Chondrocyte (in vitro differentiated cells): ENCODE data around the gene C22orf39. TPM values are rescaled to one million over a fixed set of nuclear protein-coding genes. Genes with fewer than 3 reads are reported as not detected.
A peak's percentile ranks its signal among the peaks of the same experiment; 100 is the strongest.

Experiments used
- DNase-seq: peaks from one replicate; pipeline ENCODE4 v3.0.0; 2021; ENCODE audit warnings: mixed read lengths, low spot score
- H3K27ac Mint-ChIP-seq: one replicate; pipeline ENCODE4 v1.8.0; 2021; ENCODE audit warnings: mild to moderate bottlenecking, moderate library complexity, mixed read lengths; ENCODE audit not compliant: unreplicated experiment
- H3K27me3 Mint-ChIP-seq: 2 replicates; pipeline ENCODE4 v1.8.0; 2021; ENCODE audit warnings: low read depth, mixed read lengths
- H3K36me3 Mint-ChIP-seq: 2 replicates; pipeline ENCODE4 v1.8.0; 2021; ENCODE audit warnings: low read depth, mixed read lengths
- H3K4me1 Mint-ChIP-seq: 2 replicates; pipeline ENCODE4 v1.8.0; 2021; ENCODE audit warnings: low read depth, mild to moderate bottlenecking, mixed read lengths
- H3K4me3 Mint-ChIP-seq: one replicate; pipeline ENCODE4 v1.8.0; 2021; ENCODE audit warnings: mild to moderate bottlenecking, moderate library complexity, mixed read lengths; ENCODE audit not compliant: unreplicated experiment
- H3K9me3 Mint-ChIP-seq: 2 replicates; pipeline ENCODE4 v1.8.0; 2021; ENCODE audit warnings: low read depth, mixed read lengths
- CTCF ChIP-seq: fragments of 200-600 bp; sonication (generic); IDR thresholded peaks from 2 replicates; pipeline ENCODE4 v1.5.0; 2021; ENCODE audit warnings: antibody characterized with exemption, mild to moderate bottlenecking, moderate library complexity
- total RNA-seq: library from RNA; stranded (reverse); gene quantifications from 3 replicates; pipeline ENCODE4 v1.2.1, GENCODE V29; 2021

Gene C22orf39
- total RNA-seq, 1 donor from 2014 or later: 18.4 TPM

GRCh38 chr22:19466848-19467752 is 19.6 kb upstream of the C22orf39 start:
- H3K36me3 Mint-ChIP-seq: peaks cover 47% of the 10 kb centered on the region
- H3K4me3 Mint-ChIP-seq: no peak overlapping the region
- H3K27ac Mint-ChIP-seq: no peak overlapping the region
- no peaks in the 10 kb centered on the region for H3K4me1 Mint-ChIP-seq
- no peak for DNase-seq
- no peak for TF ChIP-seq CTCF
- H3K9me3 Mint-ChIP-seq: no peaks in the 10 kb centered on the region
- no peaks in the 10 kb centered on the region for H3K27me3 Mint-ChIP-seq

- no peak for DNase-seq
- Mint-ChIP-seq H3K9me3 (no peaks in the 10 kb centered on the region), H3K4me3 (no peak overlapping the region), H3K27ac (no peak overlapping the region), H3K36me3 (peaks cover 43% of the 10 kb centered on the region), H3K27me3 (no peaks in the 10 kb centered on the region), H3K4me1 (no peaks in the 10 kb centered on the region)
- TF ChIP-seq CTCF: no peak
Observed at GRCh38 chr22:19466126-19466716, 18.7 kb upstream of the C22orf39 start.

- DNase-seq: no peak
- no peak for TF ChIP-seq CTCF
- H3K27ac Mint-ChIP-seq: no peak overlapping the region
- H3K4me1 Mint-ChIP-seq: no peaks in the 10 kb centered on the region
- no peaks in the 10 kb centered on the region for H3K27me3 Mint-ChIP-seq
- H3K4me3 Mint-ChIP-seq: no peak overlapping the region
- H3K36me3 Mint-ChIP-seq: peaks cover 35% of the 10 kb centered on the region
- H3K9me3 Mint-ChIP-seq: no peaks in the 10 kb centered on the region
Observed at GRCh38 chr22:19464975-19465374, 17.5 kb upstream of the C22orf39 start.

GRCh38 chr22:19464546-19464945 is 17.0 kb upstream of the C22orf39 start:
- Mint-ChIP-seq H3K9me3 (no peaks in the 10 kb centered on the region), H3K4me1 (no peaks in the 10 kb centered on the region), H3K4me3 (no peak overlapping the region), H3K27ac (no peak overlapping the region), H3K36me3 (peaks cover 33% of the 10 kb centered on the region), H3K27me3 (no peaks in the 10 kb centered on the region)
- no peak for DNase-seq
- TF ChIP-seq CTCF: no peak

- peak overlapping the region; percentile 57 for H3K27ac Mint-ChIP-seq
- no peak overlapping the region for H3K4me3 Mint-ChIP-seq
- H3K4me1 Mint-ChIP-seq: no peaks in the 10 kb centered on the region
- H3K27me3 Mint-ChIP-seq: no peaks in the 10 kb centered on the region
- no peak for TF ChIP-seq CTCF
- H3K9me3 Mint-ChIP-seq: no peaks in the 10 kb centered on the region
- peaks cover 28% of the 10 kb centered on the region for H3K36me3 Mint-ChIP-seq
- no peak for DNase-seq
Observed at GRCh38 chr22:19463491-19464469, 16.3 kb upstream of the C22orf39 start.
